HEK293 (cell line): ENCODE data around the gene ACP7.
A peak's percentile ranks its signal among the peaks of the same experiment; 100 is the strongest.

Experiments
- CTCF ChIA-PET: fragments of 350-600 bp; formaldehyde crosslinking; extraction: SDS; loops from one replicate; lab custom pipeline; 2021; ENCODE audit warnings: antibody characterized with exemption; lab: Yijun Ruan, JAX
- POLR2A ChIA-PET: fragments of 300-600 bp; formaldehyde crosslinking; extraction: SDS; loops from one replicate; lab custom pipeline; 2020; ENCODE audit warnings: antibody characterized with exemption, inconsistent platforms; lab: Yijun Ruan, JAX
- H3K27ac ChIP-seq: fragments of 200-500 bp; sonication (Bioruptor generic); 2 replicates; pipeline ENCODE4 v1.5.1; 2014; ENCODE audit warnings: low read depth, low read length, control low read depth, inconsistent platforms; ENCODE audit errors: extremely low read depth
- H3K36me3 ChIP-seq, 2 experiments: fragments of 200-500 bp in 1 of 2; sonication (Bioruptor generic) in 1 of 2; 1 replicate in 1 of 2; 2 replicates in 1 of 2; pipeline ENCODE4 v1.5.1; 2014 to 2017; ENCODE audit warnings: inconsistent platforms in 2 of 2, low read length in 2 of 2; ENCODE audit not compliant: control insufficient read depth in 2 of 2, insufficient read depth in 1 of 2
- H3K4me1 ChIP-seq: fragments of 200-500 bp; sonication (Bioruptor generic); 2 replicates; pipeline ENCODE4 v1.5.1; 2014; ENCODE audit warnings: mild to moderate bottlenecking, low read length, inconsistent platforms; ENCODE audit not compliant: control insufficient read depth, insufficient read depth
- H3K4me3 ChIP-seq: 2 replicates; pipeline ENCODE4 v1.5.1; 2011; ENCODE audit warnings: low read depth, mild to moderate bottlenecking, control low read depth, low read length, moderate library complexity
- H3K9me3 ChIP-seq: fragments of 200-500 bp; sonication (Bioruptor generic); 2 replicates; pipeline ENCODE4 v1.5.1; 2014; ENCODE audit warnings: low read depth, low read length, inconsistent platforms; ENCODE audit not compliant: control insufficient read depth, insufficient read depth
- ATF2 ChIP-seq: fragments of 450-650 bp; formaldehyde crosslinking; IDR thresholded peaks from 2 replicates; pipeline ENCODE4 v1.5.1; 2016; ENCODE audit warnings: missing biosample characterization, missing genetic modification characterization, low read depth
- IKZF3 ChIP-seq: fragments of 450-650 bp; IDR thresholded peaks from 2 replicates; pipeline ENCODE4 v1.5.0; 2018; ENCODE audit warnings: missing biosample characterization, mild to moderate bottlenecking, missing genetic modification characterization, moderate library complexity
- KLF9 ChIP-seq: fragments of 450-650 bp; formaldehyde crosslinking; IDR thresholded peaks from 2 replicates; pipeline ENCODE4 v1.5.1; 2016; ENCODE audit warnings: missing biosample characterization, missing genetic modification characterization, low read depth
- MZF1 ChIP-seq: fragments of 450-650 bp; formaldehyde crosslinking; IDR thresholded peaks from 2 replicates; pipeline ENCODE4 v1.5.1; 2017; ENCODE audit warnings: missing biosample characterization, missing genetic modification characterization, borderline replicate concordance
- PRDM10 ChIP-seq: fragments of 450-650 bp; formaldehyde crosslinking; IDR thresholded peaks from 2 replicates; pipeline ENCODE4 v1.5.1; 2016; ENCODE audit warnings: missing biosample characterization, missing genetic modification characterization
- PRDM4 ChIP-seq: fragments of 450-650 bp; formaldehyde crosslinking; IDR thresholded peaks from 2 replicates; pipeline ENCODE4 v1.5.1; 2017; ENCODE audit warnings: missing biosample characterization, missing genetic modification characterization
- PRDM6 ChIP-seq: fragments of 450-650 bp; formaldehyde crosslinking; IDR thresholded peaks from 2 replicates; pipeline ENCODE4 v1.5.1; 2017; ENCODE audit warnings: missing biosample characterization, missing genetic modification characterization
- SP2 ChIP-seq: fragments of 450-650 bp; formaldehyde crosslinking; IDR thresholded peaks from 2 replicates; pipeline ENCODE4 v1.5.1; 2016; ENCODE audit warnings: missing biosample characterization, missing genetic modification characterization
- YY1 ChIP-seq: fragments of 450-650 bp; formaldehyde crosslinking; IDR thresholded peaks from 2 replicates; pipeline ENCODE4 v1.5.1; 2018; ENCODE audit warnings: missing biosample characterization, missing genetic modification characterization
- ZNF112 ChIP-seq: fragments of 450-650 bp; formaldehyde crosslinking; IDR thresholded peaks from 2 replicates; pipeline ENCODE4 v1.5.0; 2017; ENCODE audit warnings: missing biosample characterization, missing genetic modification characterization
- ZNF133 ChIP-seq: fragments of 450-650 bp; formaldehyde crosslinking; IDR thresholded peaks from 2 replicates; pipeline ENCODE4 v1.5.1; 2016; ENCODE audit warnings: missing biosample characterization, missing genetic modification characterization
- ZNF140 ChIP-seq: fragments of 450-650 bp; formaldehyde crosslinking; IDR thresholded peaks from 2 replicates; pipeline ENCODE4 v1.5.1; 2016; ENCODE audit warnings: missing biosample characterization, missing genetic modification characterization
- ZNF155 ChIP-seq: fragments of 450-650 bp; formaldehyde crosslinking; IDR thresholded peaks from 2 replicates; pipeline ENCODE4 v1.5.1; 2016; ENCODE audit warnings: missing biosample characterization, missing genetic modification characterization
- ZNF2 ChIP-seq: fragments of 450-650 bp; formaldehyde crosslinking; IDR thresholded peaks from 2 replicates; pipeline ENCODE4 v1.5.1; 2016; ENCODE audit warnings: missing biosample characterization, missing genetic modification characterization
- ZNF292 ChIP-seq: fragments of 450-650 bp; formaldehyde crosslinking; IDR thresholded peaks from 2 replicates; pipeline ENCODE4 v1.5.1; 2016; ENCODE audit warnings: low read depth, missing biosample characterization, missing genetic modification characterization, borderline replicate concordance
- ZNF335 ChIP-seq: fragments of 450-650 bp; formaldehyde crosslinking; conservative IDR thresholded peaks from 2 replicates; pipeline ENCODE4 v1.5.1; 2016; ENCODE audit warnings: missing biosample characterization, missing genetic modification characterization
- ZNF394 ChIP-seq: fragments of 450-650 bp; formaldehyde crosslinking; IDR thresholded peaks from 2 replicates; pipeline ENCODE4 v1.5.1; 2016; ENCODE audit warnings: missing biosample characterization, missing genetic modification characterization, mild to moderate bottlenecking, moderate library complexity, borderline replicate concordance
- ZNF501 ChIP-seq: fragments of 450-650 bp; formaldehyde crosslinking; IDR thresholded peaks from 2 replicates; pipeline ENCODE4 v1.5.1; 2016; ENCODE audit warnings: missing biosample characterization, missing genetic modification characterization
- ZNF555 ChIP-seq: fragments of 450-650 bp; formaldehyde crosslinking; conservative IDR thresholded peaks from 2 replicates; pipeline ENCODE4 v1.5.1; 2017; ENCODE audit warnings: missing biosample characterization, mild to moderate bottlenecking, missing genetic modification characterization, inconsistent platforms
- ZNF654 ChIP-seq: fragments of 450-650 bp; formaldehyde crosslinking; IDR thresholded peaks from 2 replicates; pipeline ENCODE4 v1.5.1; 2016; ENCODE audit warnings: low read depth, missing biosample characterization, missing genetic modification characterization
- ZNF768 ChIP-seq: fragments of 450-650 bp; formaldehyde crosslinking; IDR thresholded peaks from 2 replicates; pipeline ENCODE4 v1.5.1; 2018; ENCODE audit warnings: missing biosample characterization, mild to moderate bottlenecking, missing genetic modification characterization
- ZNF776 ChIP-seq: fragments of 450-650 bp; formaldehyde crosslinking; IDR thresholded peaks from 2 replicates; pipeline ENCODE4 v1.5.0; 2017; ENCODE audit warnings: missing biosample characterization, missing genetic modification characterization, borderline replicate concordance
- ZNF777 ChIP-seq: fragments of 450-650 bp; formaldehyde crosslinking; IDR thresholded peaks from 2 replicates; pipeline ENCODE4 v1.5.1; 2017; ENCODE audit warnings: missing biosample characterization, missing genetic modification characterization, borderline replicate concordance

Gene ACP7

GRCh38 chr19:39038098-39038497 lies 46.1 kb upstream of the ACP7 start (continued):
- TF ChIP-seq SP2 (tag by site-specific recombination): peak; percentile 28; the same call in 1 of the 2 replicates
- peak; percentile 50; the same call in 1 of the 2 replicates for TF ChIP-seq ZNF654 (tag by site-specific recombination)
- 0 out of 2 replicates have a peak, but pooled peaks have one; percentile 11 for TF ChIP-seq KLF9
- TF ChIP-seq ZNF768 (tag by site-specific recombination): no peak
- TF ChIP-seq ZNF2: peak; percentile 66; the same call in 1 of the 2 replicates
- TF ChIP-seq ZNF777 (tag by site-specific recombination): no peak

- TF ChIP-seq YY1 (no peak), ZNF140 (tag by site-specific recombination) (no peak), PRDM4 (tag by site-specific recombination) (no peak), PRDM10 (tag by site-specific recombination) (0 out of 2 replicates have a peak, but pooled peaks have one; percentile 6), ZNF292 (tag by site-specific recombination) (no peak), ZNF555 (tag by site-specific recombination) (no peak), ZNF776 (no peak), ATF2 (tag by site-specific recombination) (0 out of 2 replicates have a peak, but pooled peaks have one; percentile 24), ZNF155 (tag by site-specific recombination) (no peak), KLF9 (no peak), ZNF501 (tag by site-specific recombination) (no peak), ZNF133 (tag by site-specific recombination) (no peak), ZNF335 (tag by site-specific recombination) (no peak), IKZF3 (tag by site-specific recombination) (no peak), MZF1 (tag by site-specific recombination) (no peak), ZNF394 (tag by site-specific recombination) (no peak), PRDM6 (tag by site-specific recombination) (no peak), ZNF112 (tag by site-specific recombination) (no peak)
- CTCF ChIA-PET: interaction anchor here (0.6 to 1.4 kb wide), 6 partner anchors 9 to 344 kb away, joined by 3 to 5 read pairs (median 4); no protein-coding TSS in a partner anchor
- H3K9me3 ChIP-seq: no peaks in the 10 kb centered on the region; the same call in 1 of the 2 replicates
- H3K27ac ChIP-seq: no peak overlapping the region
- POLR2A ChIA-PET: interaction anchor here (0.7 to 0.8 kb wide), 2 partner anchors 57 to 390 kb away, joined by 3 read pairs; partner anchors contain the start of gene RPS16
- H3K36me3 ChIP-seq: no peaks in the 10 kb centered on the region; a peak in 1 of 3 replicates
- H3K4me1 ChIP-seq: peaks cover 3% of the 10 kb centered on the region; the same call in 1 of the 2 replicates
- no peak overlapping the region for H3K4me3 ChIP-seq
These were observed 38.7 kb upstream of the ACP7 start for GRCh38 chr19:39045506-39045905.
